Gastrocnemius medialis (tissue), 4 donors: ENCODE measurements around the gene SMARCD2. TPM values are rescaled to one million over a fixed set of nuclear protein-coding genes. Genes with fewer than 3 reads are reported as not detected.

Experiments
- ATAC-seq, 2 donors: fragments of 150-250 bp; one replicate each; pipeline ENCODE4 v1.9.1; 2016
- DNase-seq, 2 donors: peaks; one replicate each; pipeline ENCODE4 v3.0.0-alpha.2; 2019
- H3K27ac ChIP-seq, 4 donors: fragments of 200-600 bp; sonication (generic); 1 replicate in 1 of 4; 2 replicates in 3 of 4; pipeline ENCODE4 v1.5.1; 2016 to 2018; ENCODE audit warnings: mild to moderate bottlenecking in 2 of 4, moderate library complexity in 1 of 4
- H3K27me3 ChIP-seq, 3 donors: fragments of 200-600 bp; sonication (generic) in 2 of 3; 1 replicate in 1 of 3; 2 replicates in 2 of 3; pipeline versions ENCODE4 v1.5.1 to v1.6.0; 2016 to 2019; ENCODE audit warnings: mild to moderate bottlenecking in 1 of 3, moderate library complexity in 1 of 3
- H3K36me3 ChIP-seq, 2 donors: fragments of 200-600 bp; sonication (generic) in 1 of 2; one replicate each; pipeline ENCODE4 v1.5.1; 2017 to 2018
- H3K4me1 ChIP-seq, 2 donors: fragments of 200-600 bp; sonication (generic) in 1 of 2; one replicate each; pipeline ENCODE4 v1.5.1; 2016 to 2017; ENCODE audit warnings: mild to moderate bottlenecking in 2 of 2
- H3K4me3 ChIP-seq, 4 donors: fragments of 200-600 bp; sonication (generic) in 3 of 4; 1 replicate in 1 of 4; 2 replicates in 3 of 4; pipeline ENCODE4 v1.5.1; 2016 to 2019; ENCODE audit warnings: mild to moderate bottlenecking in 2 of 4
- H3K9me3 ChIP-seq, 3 donors: fragments of 200-600 bp; sonication (generic) in 2 of 3; 1 replicate in 1 of 3; 2 replicates in 2 of 3; pipeline ENCODE4 v1.5.1; 2016 to 2019
- CTCF ChIP-seq, 5 experiments: fragments of 450-650 bp in 3 of 5; fragments of 200-600 bp in 2 of 5; sonication (generic) in 2 of 5; IDR thresholded peaks in 4 of 5; conservative IDR thresholded peaks in 1 of 5; 1 replicate in 4 of 5; 2 replicates in 1 of 5; pipeline ENCODE4 v1.5.1; 2016 to 2019; ENCODE audit warnings: antibody characterized with exemption in 5 of 5, mild to moderate bottlenecking in 3 of 5, moderate library complexity in 3 of 5
- POLR2A ChIP-seq, 2 donors: fragments of 450-650 bp; IDR thresholded peaks; one replicate each; pipeline ENCODE4 v1.6.1; 2017; ENCODE audit warnings: antibody characterized with exemption in 2 of 2, mild to moderate bottlenecking in 2 of 2, moderate library complexity in 2 of 2
- in situ Hi-C, 4 donors: fragments of 200-750 bp; cut with MboI; loops; one replicate each; pipeline versions ENCODE4 v1.15.0 to v1.8.0; 2017; ENCODE audit warnings: low sequenced_read_pairs in 4 of 4
- intact Hi-C: fragments of 100-400 bp; cut with DNase I; formaldehyde crosslinking; loops from one replicate; pipeline ENCODE4 v1.15.1; 2023; ENCODE audit warnings: low total_unique reads
- total RNA-seq, 4 donors: library from RNA; depleted of rRNA; stranded (reverse); fragments of >200 nt; gene quantifications; one replicate each; pipeline versions ENCODE4 v1.1.0 to v1.2.3, GENCODE V29; 2016

The SMARCD2 gene
- total RNA-seq, 4 donors from 2014 or later = 30.2 to 64.3 (median 44.9) TPM

GRCh38 chr17:63833026-63833740 is 9.3 kb downstream of the SMARCD2 start:
- H3K4me1 ChIP-seq = peaks cover 43 to 53% of the 10 kb centered on the region in 2 donors
- H3K9me3 ChIP-seq = no peaks in the 10 kb centered on the region
- H3K36me3 ChIP-seq = peaks cover 0 to 79% of the 10 kb centered on the region in 2 donors
- in situ Hi-C loops (loop anchor here in 2 of 4 donors (25.0 kb wide), 2 partner anchors 396 to 679 kb away; partner anchors contain the start of genes CEP95 (in 1 of the 2), CYB561 (in 1 of the 2) and DDX5 (in 1 of the 2)), intact Hi-C loops (no loop called here)
- H3K27ac ChIP-seq = peak overlapping the region in 3 of 4 donors; percentile 22 to 99 (median 47)
- ATAC-seq (no peak), DNase-seq (no peak)
- no peaks in the 10 kb centered on the region for H3K27me3 ChIP-seq
- no peak for TF ChIP-seq POLR2A (IDR thresholded peaks at IDR 0.05)
- TF ChIP-seq CTCF (IDR thresholded peaks at IDR 0.05 in 4 of 5, conservative IDR thresholded peaks at IDR 0.05 in 1 of 5) = no peak
- H3K4me3 ChIP-seq = no peak overlapping the region

GRCh38 chr17:63832455-63832854 is 10.0 kb downstream of the SMARCD2 start:
- no peak for TF ChIP-seq POLR2A (IDR thresholded peaks at IDR 0.05)
- no peak for TF ChIP-seq CTCF (IDR thresholded peaks at IDR 0.05 in 4 of 5, conservative IDR thresholded peaks at IDR 0.05 in 1 of 5)
- Histone ChIP-seq H3K27me3 (no peaks in the 10 kb centered on the region), H3K36me3 (peaks cover 0 to 79% of the 10 kb centered on the region in 2 donors), H3K9me3 (no peaks in the 10 kb centered on the region), H3K27ac (no peak overlapping the region), H3K4me3 (no peak overlapping the region), H3K4me1 (peaks cover 41 to 49% of the 10 kb centered on the region in 2 donors)
- intact Hi-C loops (no loop called here), in situ Hi-C loops (loop anchor here in 2 of 4 donors (25.0 kb wide), 2 partner anchors 395 to 680 kb away; partner anchors contain the start of genes CEP95 (in 1 of the 2), CYB561 (in 1 of the 2) and DDX5 (in 1 of the 2))
- DNase-seq (no peak), ATAC-seq (no peak)

GRCh38 chr17:63832014-63832413 is 10.5 kb downstream of the SMARCD2 start:
- intact Hi-C loops = no loop called here
- Histone ChIP-seq H3K27ac (no peak overlapping the region), H3K9me3 (no peaks in the 10 kb centered on the region), H3K4me3 (no peak overlapping the region), H3K36me3 (peaks cover 0 to 78% of the 10 kb centered on the region in 2 donors), H3K27me3 (no peaks in the 10 kb centered on the region), H3K4me1 (peaks cover 36 to 45% of the 10 kb centered on the region in 2 donors)
- TF ChIP-seq CTCF (IDR thresholded peaks at IDR 0.05 in 4 of 5, conservative IDR thresholded peaks at IDR 0.05 in 1 of 5) (no peak), POLR2A (IDR thresholded peaks at IDR 0.05) (no peak)
- in situ Hi-C loops = loop anchor here in 2 of 4 donors (25.0 kb wide), 2 partner anchors 395 to 680 kb away; partner anchors contain the start of genes CEP95 (in 1 of the 2), CYB561 (in 1 of the 2) and DDX5 (in 1 of the 2)
- ATAC-seq (no peak), DNase-seq (no peak)

GRCh38 chr17:63831505-63831904 is 11.0 kb downstream of the SMARCD2 start:
- TF ChIP-seq CTCF (IDR thresholded peaks at IDR 0.05 in 4 of 5, conservative IDR thresholded peaks at IDR 0.05 in 1 of 5) (no peak), POLR2A (IDR thresholded peaks at IDR 0.05) (no peak)
- Histone ChIP-seq H3K36me3 (peaks cover 0 to 73% of the 10 kb centered on the region in 2 donors), H3K27ac (no peak overlapping the region)

More at GRCh38 chr17:63831505-63831904, 11.0 kb downstream of the SMARCD2 start:
- Histone ChIP-seq H3K4me3 (no peak overlapping the region), H3K9me3 (no peaks in the 10 kb centered on the region), H3K27me3 (no peaks in the 10 kb centered on the region), H3K4me1 (peaks cover 35 to 39% of the 10 kb centered on the region in 2 donors)
- in situ Hi-C loops (loop anchor here in 2 of 4 donors (25.0 kb wide), 2 partner anchors 394 to 681 kb away; partner anchors contain the start of genes CEP95 (in 1 of the 2), CYB561 (in 1 of the 2) and DDX5 (in 1 of the 2)), intact Hi-C loops (no loop called here)
- no peak for ATAC-seq
- DNase-seq = no peak
